Measurements from ENCODE around the gene CDKAL1.
"Not testable (repeated sequence)": the region's sequence is repeated elsewhere in the genome, so short reads cannot be mapped to it uniquely, and the experiment has no call there.

CDKAL1 gene

GRCh38 chr6:20639161-20639560, 104.9 kb downstream of the CDKAL1 start:
- no peak for DNase-seq (ENCODE audit: low spot score)

- DNase-seq (ENCODE audit: low spot score): no peak
Observed at GRCh38 chr6:20640181-20640580, 105.9 kb downstream of the CDKAL1 start.

DNA sequence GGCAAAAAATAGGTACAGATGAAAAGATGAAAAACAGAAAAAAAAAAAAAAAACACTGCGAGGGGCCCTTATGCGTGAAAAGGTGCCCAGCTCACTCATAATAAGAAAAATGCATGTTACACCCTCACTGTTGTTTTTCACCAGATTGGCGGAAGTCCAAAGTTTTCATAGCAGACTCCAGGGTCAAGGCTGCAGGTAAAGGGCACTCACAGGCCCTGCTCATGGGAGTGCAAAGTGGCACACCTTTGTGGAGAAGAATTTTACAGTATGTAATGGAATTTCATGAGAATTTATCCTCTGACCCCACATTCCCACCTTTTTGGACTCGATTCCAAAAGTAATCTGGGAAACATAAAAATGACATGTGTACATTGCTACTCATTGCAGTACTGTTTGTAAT, 108.2 kb downstream of the CDKAL1 start:
- no peak for DNase-seq (ENCODE audit: low spot score)

DNA sequence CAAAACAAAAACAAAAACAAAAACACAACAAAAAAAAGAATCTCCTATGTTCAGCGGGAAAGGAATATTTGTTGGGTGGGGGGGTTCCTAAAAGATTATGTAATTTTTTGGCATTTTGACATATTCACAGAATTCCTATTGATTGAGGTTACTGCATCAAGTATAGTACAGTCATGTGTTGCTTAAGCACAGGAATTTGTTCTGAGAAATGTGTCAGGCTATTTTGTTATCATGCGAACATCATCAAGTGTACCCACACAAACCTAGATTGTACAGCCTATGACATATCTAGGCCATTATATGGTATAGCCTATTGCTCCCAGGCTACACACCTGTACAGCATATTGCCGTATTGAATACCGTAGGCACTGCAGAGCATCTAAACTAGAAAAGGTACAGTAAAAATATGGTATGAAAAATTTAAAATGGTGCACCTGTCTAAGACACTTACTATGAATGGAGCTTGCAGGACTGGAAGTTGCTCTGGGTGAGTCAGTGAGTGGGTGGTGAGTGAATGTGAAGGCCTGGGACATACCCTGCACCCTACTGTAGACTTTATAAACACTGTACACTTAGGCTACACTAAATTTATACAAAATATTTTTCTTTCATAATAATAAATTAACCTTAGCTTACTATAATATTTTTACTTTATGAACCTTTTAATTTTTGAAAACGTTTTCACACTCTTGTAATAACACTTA, 110.6 kb downstream of the CDKAL1 start:
- no peak for DNase-seq (ENCODE audit: low spot score)

DNA sequence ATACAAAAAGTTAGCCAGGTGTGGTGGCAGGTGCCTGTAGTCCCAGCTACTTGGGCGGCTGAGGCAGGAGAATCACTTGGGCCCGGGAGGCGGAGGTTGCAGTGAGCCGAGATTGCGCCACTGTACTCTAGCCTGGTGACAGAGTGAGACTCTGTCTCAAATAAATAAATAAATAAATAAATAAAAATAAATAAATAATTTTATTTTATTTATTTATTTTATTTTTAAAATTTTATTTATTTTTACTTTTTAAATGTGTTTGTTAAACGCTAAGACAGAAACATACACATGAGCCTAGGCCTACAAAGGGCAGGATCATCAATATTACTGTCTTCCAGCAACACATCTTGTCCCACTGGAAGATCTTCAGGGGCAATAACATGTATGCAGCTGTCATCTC, 111.3 kb downstream of the CDKAL1 start:
- DNase-seq (ENCODE audit: low spot score): not testable (repeated sequence)

- no peak for DNase-seq (ENCODE audit: low spot score)
Observed at GRCh38 chr6:20647585-20647984, 113.3 kb downstream of the CDKAL1 start.

DNA sequence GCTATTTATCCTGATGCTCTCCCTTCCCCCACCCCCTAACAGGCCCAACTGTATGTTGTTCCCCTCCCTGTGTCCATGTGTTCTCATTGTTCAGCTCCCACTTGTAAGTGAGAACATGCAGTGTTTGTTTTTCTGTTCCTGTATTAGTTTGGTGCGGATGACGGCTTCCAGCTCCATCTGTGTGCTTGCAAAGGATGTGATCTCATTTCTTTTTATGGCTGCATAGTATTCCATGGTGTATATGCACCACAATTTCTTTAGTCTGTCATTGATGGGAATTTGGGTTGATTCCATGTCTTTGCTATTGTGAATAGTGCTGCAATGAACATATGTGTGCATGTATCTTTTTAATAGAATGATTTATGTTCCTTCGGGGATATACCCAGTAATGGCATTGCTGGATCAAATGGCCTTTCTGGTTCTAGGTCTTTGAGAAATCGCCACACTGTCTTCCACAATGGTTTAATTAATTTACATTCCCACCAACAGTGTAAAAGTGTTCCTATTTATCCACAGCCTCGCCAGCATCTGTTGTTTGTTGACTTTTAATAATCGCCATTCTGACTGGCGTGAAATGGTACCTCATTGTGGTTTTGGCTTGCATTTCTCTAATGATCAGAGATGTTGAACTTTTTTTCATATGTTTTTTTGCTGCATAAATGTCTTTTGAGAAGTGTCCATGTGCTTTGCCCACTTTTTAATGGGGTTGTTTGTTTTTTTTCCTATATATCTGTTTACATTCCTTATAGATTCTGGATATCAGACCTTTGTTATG, 115.6 kb downstream of the CDKAL1 start:
- not testable (repeated sequence) for DNase-seq (ENCODE audit: low spot score)

DNA sequence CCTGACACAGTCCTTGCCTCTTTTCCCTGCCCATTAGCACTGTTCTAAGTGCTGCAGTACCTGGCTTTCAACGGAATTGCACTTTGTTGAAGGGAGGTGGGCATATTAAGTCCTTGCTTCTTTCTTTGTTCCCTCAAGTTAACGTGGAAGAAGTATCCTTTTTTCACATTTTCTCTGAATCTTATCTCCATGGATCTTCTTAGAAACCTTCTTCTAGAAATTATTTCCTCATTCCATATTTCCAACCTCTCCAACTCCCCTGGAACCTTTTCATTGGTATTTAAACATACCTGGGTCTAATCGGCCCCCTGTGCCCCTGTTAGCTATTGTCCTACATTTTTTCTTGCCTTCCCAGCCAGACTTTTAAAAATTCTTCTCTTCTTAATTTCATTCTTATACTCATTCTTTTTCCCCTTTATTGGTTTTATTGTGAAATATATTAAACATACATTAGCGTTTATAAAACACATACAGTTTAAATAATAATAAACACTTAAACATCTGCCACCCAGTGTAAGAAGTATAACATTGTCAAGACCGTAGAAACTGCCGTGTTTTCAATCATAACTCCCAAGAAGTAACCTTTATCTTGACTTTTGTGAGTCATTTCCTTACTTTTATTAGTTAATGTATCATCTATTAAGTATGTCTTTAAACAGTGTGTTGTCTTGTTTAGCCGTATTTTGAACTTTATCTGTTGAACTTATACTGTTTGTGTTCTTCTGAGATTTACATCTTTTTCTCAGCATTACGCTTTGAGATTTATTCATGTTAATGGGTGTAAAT, 118.2 kb downstream of the CDKAL1 start:
- no peak for DNase-seq (ENCODE audit: low spot score)

DNA sequence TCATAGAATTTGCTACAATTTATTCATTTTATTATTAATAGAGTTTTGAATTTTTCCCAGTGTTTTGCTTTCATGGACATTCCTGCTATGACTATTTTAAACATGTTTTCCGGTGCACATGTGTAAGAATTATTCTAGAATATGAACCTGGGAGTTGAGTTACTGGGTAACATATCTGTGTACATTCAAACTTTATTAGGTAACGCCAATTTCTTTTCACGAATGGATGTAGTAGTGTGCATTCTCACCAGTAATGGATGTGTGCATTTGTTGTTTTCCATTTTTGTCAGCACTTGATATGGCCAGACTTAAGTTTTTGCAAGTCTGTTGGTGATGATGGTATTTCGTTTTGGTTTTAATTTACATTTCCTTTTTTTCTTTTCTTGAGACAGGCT, 118.8 kb downstream of the CDKAL1 start:
- no peak for DNase-seq (ENCODE audit: low spot score)

- no peak for DNase-seq (ENCODE audit: low spot score)
Observed at GRCh38 chr6:20655317-20655716, 121.1 kb downstream of the CDKAL1 start.

- no peak for DNase-seq (ENCODE audit: low spot score)
Observed at GRCh38 chr6:20657274-20657800, 123.1 kb downstream of the CDKAL1 start.

DNA sequence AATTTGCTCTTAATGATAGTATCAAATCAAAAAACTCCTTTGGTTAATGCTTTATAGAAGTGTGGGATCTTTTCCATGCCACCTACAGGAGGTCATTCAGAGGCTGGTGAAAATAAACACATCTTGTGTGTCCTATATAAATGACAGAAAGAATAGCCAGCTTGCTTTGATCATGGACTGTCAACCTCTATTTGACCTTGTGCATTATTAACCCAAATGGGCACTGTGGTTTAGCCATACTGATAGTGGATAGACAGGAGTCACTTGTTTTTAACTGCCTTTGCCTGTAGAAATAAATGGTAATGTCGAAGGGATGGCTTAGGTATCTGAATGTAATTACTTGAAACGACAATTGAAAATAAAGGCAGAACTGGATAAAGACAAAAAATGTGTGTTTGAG, 123.8 kb downstream of the CDKAL1 start:
- DNase-seq (ENCODE audit: low spot score): no peak

- DNase-seq (ENCODE audit: low spot score): no peak
Observed at GRCh38 chr6:20658516-20658915, 124.3 kb downstream of the CDKAL1 start.

DNA sequence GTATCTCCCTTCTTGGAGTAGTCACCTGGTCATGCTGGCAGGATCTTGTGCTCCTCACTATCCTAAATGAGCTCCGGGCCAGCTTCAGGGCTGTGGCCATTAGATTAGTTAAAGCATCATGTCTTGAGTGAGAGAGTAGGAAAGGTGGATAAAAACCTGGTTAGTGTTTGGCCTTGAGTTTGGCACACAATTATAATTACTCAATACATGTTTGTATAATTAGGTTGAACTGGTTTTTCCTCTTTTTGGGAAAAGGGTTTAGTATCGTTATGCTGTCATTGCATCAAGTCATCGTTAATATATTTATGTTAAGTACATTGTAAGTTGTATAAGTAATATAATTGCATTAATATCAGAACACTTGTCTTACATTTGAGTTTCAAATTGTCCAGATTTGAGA, 126.3 kb downstream of the CDKAL1 start:
- DNase-seq (ENCODE audit: low spot score): no peak

DNA sequence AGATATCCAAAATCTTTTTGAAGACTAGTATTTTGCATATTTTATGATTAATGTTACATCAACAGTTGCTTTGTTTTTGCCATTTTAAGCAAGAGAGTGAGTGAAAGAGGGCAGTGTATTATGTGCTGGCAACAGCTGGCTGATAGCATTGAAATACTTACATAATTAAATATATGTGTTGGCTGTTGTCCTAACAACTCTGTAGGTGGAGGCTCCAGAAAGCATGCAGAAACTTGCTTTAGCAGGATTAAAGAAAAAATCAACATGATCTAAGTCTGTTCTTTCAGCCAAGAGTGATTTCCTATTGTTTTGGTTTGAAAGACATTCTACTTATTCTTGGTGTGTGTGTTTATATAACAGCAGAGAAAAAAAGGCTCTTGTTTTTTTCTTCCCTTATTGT, 127.5 kb downstream of the CDKAL1 start:
- DNase-seq (ENCODE audit: low spot score): no peak

- DNase-seq (ENCODE audit: low spot score): no peak
Observed at GRCh38 chr6:20664250-20664649, 130.0 kb downstream of the CDKAL1 start.

- DNase-seq (ENCODE audit: low spot score): no peak
Observed at GRCh38 chr6:20665290-20665689, 131.0 kb downstream of the CDKAL1 start.

GRCh38 chr6:20669571-20670314, 135.5 kb downstream of the CDKAL1 start:
- no peak for DNase-seq (ENCODE audit: low spot score)

- no peak for DNase-seq (ENCODE audit: low spot score)
Observed at GRCh38 chr6:20670750-20671149, 136.5 kb downstream of the CDKAL1 start.

DNA sequence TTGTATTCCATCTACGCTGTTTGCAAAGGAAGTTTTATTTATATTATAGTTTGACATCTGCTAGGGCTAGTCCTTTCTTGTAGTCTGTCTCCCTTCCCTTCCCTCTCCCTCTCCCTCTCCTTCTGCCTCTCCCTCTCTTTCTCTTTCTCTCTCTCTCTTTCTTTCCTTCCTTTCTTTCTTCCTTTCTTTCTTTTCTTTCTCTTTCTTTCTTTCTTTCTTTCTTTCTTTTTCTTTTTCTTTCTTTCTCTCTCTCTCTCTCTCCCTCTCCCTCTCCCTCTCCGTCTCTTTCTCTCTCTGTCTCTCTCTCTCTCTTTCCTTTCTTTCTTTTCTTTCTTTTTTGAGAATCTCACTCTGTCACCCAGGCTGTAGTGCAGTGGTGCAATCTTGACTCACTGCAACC, 137.8 kb downstream of the CDKAL1 start:
- no peak for DNase-seq (ENCODE audit: low spot score)

- no peak for DNase-seq (ENCODE audit: low spot score)
Observed at GRCh38 chr6:20673458-20673857, 139.2 kb downstream of the CDKAL1 start.

- DNase-seq (ENCODE audit: low spot score): no peak
Observed at GRCh38 chr6:20674664-20675063, 140.4 kb downstream of the CDKAL1 start.

Measured in CD4-positive, alpha-beta T cell treated with Interleukin-15 for 4 hours (primary cell).